Natural killer cell treated with Interleukin-12 subunit alpha and Interleukin-12 subunit beta and Interleukin-15 and Interleukin-18, amount 100 ng/mL, for 72 hours (primary cell): ENCODE results near the gene CEP70. TPM values are rescaled to one million over a fixed set of nuclear protein-coding genes. Genes with fewer than 3 reads are reported as not detected.

Experiments used
- ATAC-seq, 2 donors: fragments of 150-1000 bp; cut with Tn5 transposase in 1 of 2; sonication (Bioruptor Pico), chemical (Tn5 transposase) in 1 of 2; 2 replicates each; pipeline ENCODE4 v1.10.0; 2021
- DNase-seq: peaks from one replicate; pipeline ENCODE4 v3.0.0; 2022; ENCODE audit warnings: low spot score
- H3K27ac Mint-ChIP-seq, 2 donors: 1 replicate in 1 of 2; 2 replicates in 1 of 2; pipeline ENCODE4 v1.8.0; 2022; ENCODE audit warnings: mixed read lengths in 2 of 2, mild to moderate bottlenecking in 1 of 2, moderate library complexity in 1 of 2
- H3K27me3 Mint-ChIP-seq, 2 donors: 1 replicate in 1 of 2; 2 replicates in 1 of 2; pipeline ENCODE4 v1.8.0; 2022; ENCODE audit warnings: mixed read lengths in 2 of 2
- H3K36me3 Mint-ChIP-seq: one replicate; pipeline ENCODE4 v1.8.0; 2022; ENCODE audit warnings: mixed read lengths
- H3K4me1 Mint-ChIP-seq, 2 donors: 1 replicate in 1 of 2; 2 replicates in 1 of 2; pipeline ENCODE4 v1.8.0; 2022; ENCODE audit warnings: low read depth in 2 of 2, mixed read lengths in 2 of 2, mild to moderate bottlenecking in 1 of 2
- H3K4me3 Mint-ChIP-seq: one replicate; pipeline ENCODE4 v1.8.0; 2022; ENCODE audit warnings: mixed read lengths
- H3K9me3 Mint-ChIP-seq: 2 replicates; pipeline ENCODE4 v1.8.0; 2022; ENCODE audit warnings: mixed read lengths
- total RNA-seq, 2 donors: library from RNA; stranded (reverse); gene quantifications; one replicate each; pipeline ENCODE4 v1.2.3, GENCODE V29; 2022

Gene CEP70
- total RNA-seq, 2 donors from 2014 or later: 9.9 to 10.5 TPM

DNA sequence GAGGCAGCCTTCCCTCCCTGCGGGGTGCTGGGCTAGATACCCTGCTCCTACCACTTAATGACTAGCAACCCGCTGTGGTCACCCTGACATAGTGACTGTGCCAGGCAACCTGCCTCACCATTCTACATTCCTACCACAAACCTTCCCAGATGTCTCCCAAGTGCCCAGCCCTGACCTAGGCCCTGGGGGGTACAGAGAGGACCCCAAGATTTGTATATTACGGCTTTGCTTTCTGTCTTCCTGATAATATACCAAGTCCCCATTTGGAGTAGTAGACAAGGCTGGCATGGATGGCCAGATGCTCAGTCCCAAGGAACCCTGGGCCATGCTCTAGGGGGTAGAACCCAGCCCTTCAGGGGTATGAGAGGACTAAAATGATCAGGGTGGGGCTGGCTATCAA, 128.6 kb downstream of the CEP70 start:
- H3K36me3 Mint-ChIP-seq: no peaks in the 10 kb centered on the region
- H3K4me3 Mint-ChIP-seq: no peak overlapping the region
- H3K27ac Mint-ChIP-seq: no peak overlapping the region
- no peaks in the 10 kb centered on the region for H3K4me1 Mint-ChIP-seq
- ATAC-seq: no peak
- no peak for DNase-seq
- no peaks in the 10 kb centered on the region for H3K9me3 Mint-ChIP-seq
- peaks cover 0 to 2% of the 10 kb centered on the region in 2 donors for H3K27me3 Mint-ChIP-seq

DNA sequence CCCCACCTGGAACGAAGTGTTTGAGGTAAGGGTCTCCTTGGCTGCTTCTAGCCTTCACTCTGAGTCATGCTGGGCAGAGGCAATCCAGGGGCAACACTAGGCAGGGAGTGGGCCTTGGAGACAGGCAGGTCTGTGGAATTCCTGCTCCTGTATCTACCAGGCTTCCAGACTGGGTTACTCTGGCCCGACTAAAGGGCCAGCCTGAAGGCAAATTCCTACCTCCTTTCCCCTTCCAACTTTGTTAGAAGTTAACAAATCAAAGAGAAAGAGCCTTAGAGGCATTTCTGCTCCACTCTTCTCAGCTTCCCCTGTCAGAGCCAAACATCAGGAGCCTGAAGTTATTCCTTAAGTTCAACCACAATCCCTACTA, 129.6 kb downstream of the CEP70 start:
- no peaks in the 10 kb centered on the region for H3K9me3 Mint-ChIP-seq
- no peaks in the 10 kb centered on the region for H3K36me3 Mint-ChIP-seq
- ATAC-seq: no peak
- no peak overlapping the region for H3K27ac Mint-ChIP-seq
- no peak for DNase-seq
- H3K4me1 Mint-ChIP-seq: no peaks in the 10 kb centered on the region
- no peak overlapping the region for H3K4me3 Mint-ChIP-seq
- peaks cover 0 to 2% of the 10 kb centered on the region in 2 donors for H3K27me3 Mint-ChIP-seq

DNA sequence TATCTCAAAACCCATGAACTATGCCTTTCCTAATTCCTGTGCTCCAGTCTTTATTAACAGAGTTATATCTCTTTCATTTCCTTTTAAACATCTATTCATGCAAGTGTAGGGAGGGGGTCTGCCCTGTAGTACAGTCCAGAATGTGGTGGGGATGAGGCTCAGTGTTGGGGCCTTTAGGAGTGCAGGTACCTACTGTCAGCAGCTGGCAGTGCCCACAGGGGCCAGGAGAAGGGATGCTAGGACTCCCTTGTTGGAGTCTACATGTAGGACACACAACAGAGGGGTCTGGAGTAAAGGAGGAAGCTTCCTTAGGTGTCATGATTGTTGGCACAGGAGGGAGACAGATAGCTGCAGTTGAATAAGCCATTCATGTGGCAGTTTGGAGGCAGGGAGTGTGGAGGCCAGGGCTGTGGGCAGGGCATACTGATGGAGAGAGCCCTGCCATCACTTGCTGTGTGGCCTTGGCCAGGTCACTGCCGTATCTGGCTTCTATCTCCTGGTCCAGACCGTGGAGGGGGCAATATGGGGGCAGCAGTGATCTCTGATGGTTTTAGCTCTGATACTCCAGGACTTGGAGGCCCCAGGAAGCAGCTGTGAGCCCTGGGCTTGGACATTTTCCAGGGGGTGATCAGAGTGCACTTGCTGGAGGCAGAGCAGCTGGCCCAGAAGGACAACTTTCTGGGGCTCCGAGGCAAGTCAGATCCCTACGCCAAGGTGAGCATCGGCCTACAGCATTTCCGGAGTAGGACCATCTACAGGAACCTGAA, 130.2 kb downstream of the CEP70 start:
- H3K4me1 Mint-ChIP-seq: no peaks in the 10 kb centered on the region

DNA sequence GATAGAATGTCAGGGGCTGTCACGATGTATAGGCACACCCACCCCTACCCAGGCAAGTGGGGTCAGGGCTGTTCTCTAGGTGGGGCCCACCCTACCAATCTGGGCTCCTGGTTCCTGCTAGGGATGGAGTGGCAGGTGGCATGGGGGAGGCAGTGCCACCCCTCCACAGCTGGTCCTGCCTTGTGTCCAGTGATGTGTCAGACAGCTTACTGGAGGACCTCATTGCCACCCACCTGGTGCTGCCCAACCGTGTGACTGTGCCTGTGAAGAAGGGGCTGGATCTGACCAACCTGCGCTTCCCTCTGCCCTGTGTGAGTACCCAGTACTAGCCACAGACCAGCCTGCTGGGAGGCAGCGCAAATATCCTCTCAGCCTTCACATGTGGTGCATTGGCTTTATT, 132.2 kb downstream of the CEP70 start:
- DNase-seq: no peak
- no peak overlapping the region for H3K27ac Mint-ChIP-seq
- peaks cover 0 to 2% of the 10 kb centered on the region in 2 donors for H3K27me3 Mint-ChIP-seq
- H3K4me3 Mint-ChIP-seq: no peak overlapping the region
- H3K36me3 Mint-ChIP-seq: no peaks in the 10 kb centered on the region
- no peaks in the 10 kb centered on the region for H3K9me3 Mint-ChIP-seq
- ATAC-seq: no peak
- no peaks in the 10 kb centered on the region for H3K4me1 Mint-ChIP-seq

More for the DNA sequence above, 130.2 kb downstream of the CEP70 start:
- H3K27ac Mint-ChIP-seq: no peak overlapping the region
- H3K4me3 Mint-ChIP-seq: no peak overlapping the region
- H3K9me3 Mint-ChIP-seq: no peaks in the 10 kb centered on the region
- no peaks in the 10 kb centered on the region for H3K36me3 Mint-ChIP-seq
- ATAC-seq (no peak), DNase-seq (no peak)
- peaks cover 0 to 2% of the 10 kb centered on the region in 2 donors for H3K27me3 Mint-ChIP-seq

DNA sequence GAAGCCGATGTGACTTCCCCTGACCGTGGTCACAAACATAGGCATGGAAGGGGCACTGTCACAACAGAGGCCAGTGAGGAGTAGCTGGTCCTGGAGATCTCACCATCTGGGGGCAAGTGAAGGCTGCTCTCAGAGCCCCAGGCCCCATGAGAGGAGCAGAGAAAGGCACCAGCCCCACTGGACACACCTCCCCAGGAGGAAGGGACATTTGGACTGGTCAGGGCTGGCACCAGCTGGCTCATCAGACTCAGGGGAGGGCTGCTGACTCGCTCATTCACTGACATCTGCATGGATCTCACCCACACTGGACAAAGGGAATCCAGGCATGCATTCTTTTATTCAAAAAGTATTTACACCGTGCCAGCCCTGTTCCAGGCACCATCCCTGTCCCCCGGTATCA, 132.8 kb downstream of the CEP70 start:
- H3K4me1 Mint-ChIP-seq: no peaks in the 10 kb centered on the region
- no peak for ATAC-seq
- DNase-seq: no peak
- H3K27me3 Mint-ChIP-seq: peaks cover 0 to 2% of the 10 kb centered on the region in 2 donors
- no peaks in the 10 kb centered on the region for H3K36me3 Mint-ChIP-seq
- H3K9me3 Mint-ChIP-seq: no peaks in the 10 kb centered on the region
- no peak overlapping the region for H3K4me3 Mint-ChIP-seq
- H3K27ac Mint-ChIP-seq: no peak overlapping the region

DNA sequence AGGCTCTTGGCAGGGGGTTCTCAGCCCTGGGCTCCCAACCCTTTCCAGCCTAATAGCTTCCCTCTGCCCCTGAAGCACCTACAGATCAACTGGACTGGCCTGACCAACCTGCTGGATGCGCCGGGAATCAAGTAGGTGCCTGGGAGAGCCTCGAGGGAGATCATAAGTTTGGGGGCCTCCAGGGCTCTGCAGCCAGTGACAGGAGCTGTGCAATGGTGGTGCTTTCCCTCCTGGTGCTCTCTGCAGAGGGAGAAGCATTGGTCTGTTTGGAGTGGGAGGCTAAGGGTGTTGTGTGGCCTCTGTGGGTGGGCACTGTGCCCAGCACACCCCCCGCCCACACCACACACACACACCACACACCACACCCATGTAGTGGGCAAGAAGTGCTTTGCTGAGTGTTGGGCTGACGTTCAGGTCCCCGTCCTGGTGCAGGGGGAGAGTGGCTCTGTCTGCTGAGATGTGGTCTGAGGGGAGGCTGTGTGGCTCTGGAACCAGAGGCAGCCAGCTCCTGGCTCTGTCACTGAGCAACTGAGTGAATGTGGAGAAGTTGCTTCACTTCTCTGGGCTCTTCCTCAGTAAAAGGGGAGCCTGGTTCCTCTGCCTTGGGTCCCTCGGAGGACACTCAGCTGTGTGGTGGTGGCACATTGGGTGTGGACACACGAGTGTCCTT, 133.4 kb downstream of the CEP70 start:
- DNase-seq: no peak
- ATAC-seq: no peak
- H3K27ac Mint-ChIP-seq: no peak overlapping the region
- no peaks in the 10 kb centered on the region for H3K4me1 Mint-ChIP-seq
- H3K9me3 Mint-ChIP-seq: no peaks in the 10 kb centered on the region
- peaks cover 0 to 2% of the 10 kb centered on the region in 2 donors for H3K27me3 Mint-ChIP-seq
- H3K4me3 Mint-ChIP-seq: no peak overlapping the region
- no peaks in the 10 kb centered on the region for H3K36me3 Mint-ChIP-seq

DNA sequence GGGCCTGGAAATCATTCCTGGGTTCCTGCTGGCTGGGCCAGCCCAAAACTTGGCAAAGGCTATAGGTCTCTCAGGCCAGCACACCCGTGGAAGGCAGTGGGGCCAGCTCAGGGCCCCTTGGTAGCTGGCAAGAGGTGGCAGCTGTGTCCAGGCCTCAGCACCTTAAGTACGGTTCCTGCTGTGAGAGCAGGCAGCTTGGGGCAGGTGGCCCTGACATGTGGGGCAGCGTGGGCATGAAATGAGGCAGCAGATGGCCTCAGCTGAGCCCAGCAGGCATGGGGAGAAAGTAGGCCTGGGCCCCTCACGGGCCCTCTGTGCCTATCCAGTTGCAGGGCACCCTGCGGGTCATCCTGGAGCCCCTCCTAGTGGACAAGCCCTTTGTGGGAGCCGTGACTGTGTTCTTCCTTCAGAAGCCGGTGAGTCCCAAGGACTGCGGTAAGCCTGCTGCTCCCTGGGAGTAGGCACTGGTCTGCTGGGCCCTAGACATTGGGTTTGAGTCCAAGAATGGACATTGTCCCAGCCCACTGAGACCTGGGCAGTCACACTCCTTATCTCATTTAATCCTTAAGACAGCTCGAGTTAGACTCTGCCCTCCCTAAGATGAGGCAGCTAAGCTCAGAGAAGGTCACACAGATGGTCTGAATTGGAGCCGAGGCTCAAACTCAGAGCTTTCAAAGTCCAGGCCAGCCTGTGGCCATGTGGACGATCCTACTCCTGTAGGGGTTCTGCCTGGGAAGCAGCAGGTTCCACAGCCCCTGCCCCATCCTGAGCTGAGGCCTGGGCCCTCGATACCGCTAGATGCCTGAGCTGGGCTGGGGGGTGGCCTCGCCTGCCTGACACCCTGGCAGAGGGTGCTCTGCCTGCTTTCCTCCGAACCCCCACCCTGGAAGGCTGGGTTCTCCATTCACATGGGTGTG, 134.2 kb downstream of the CEP70 start:
- H3K27me3 Mint-ChIP-seq: no peaks in the 10 kb centered on the region
- H3K27ac Mint-ChIP-seq: no peak overlapping the region
- no peaks in the 10 kb centered on the region for H3K36me3 Mint-ChIP-seq
- ATAC-seq (no peak), DNase-seq (no peak)
- no peaks in the 10 kb centered on the region for H3K4me1 Mint-ChIP-seq
- no peak overlapping the region for H3K4me3 Mint-ChIP-seq
- no peaks in the 10 kb centered on the region for H3K9me3 Mint-ChIP-seq

DNA sequence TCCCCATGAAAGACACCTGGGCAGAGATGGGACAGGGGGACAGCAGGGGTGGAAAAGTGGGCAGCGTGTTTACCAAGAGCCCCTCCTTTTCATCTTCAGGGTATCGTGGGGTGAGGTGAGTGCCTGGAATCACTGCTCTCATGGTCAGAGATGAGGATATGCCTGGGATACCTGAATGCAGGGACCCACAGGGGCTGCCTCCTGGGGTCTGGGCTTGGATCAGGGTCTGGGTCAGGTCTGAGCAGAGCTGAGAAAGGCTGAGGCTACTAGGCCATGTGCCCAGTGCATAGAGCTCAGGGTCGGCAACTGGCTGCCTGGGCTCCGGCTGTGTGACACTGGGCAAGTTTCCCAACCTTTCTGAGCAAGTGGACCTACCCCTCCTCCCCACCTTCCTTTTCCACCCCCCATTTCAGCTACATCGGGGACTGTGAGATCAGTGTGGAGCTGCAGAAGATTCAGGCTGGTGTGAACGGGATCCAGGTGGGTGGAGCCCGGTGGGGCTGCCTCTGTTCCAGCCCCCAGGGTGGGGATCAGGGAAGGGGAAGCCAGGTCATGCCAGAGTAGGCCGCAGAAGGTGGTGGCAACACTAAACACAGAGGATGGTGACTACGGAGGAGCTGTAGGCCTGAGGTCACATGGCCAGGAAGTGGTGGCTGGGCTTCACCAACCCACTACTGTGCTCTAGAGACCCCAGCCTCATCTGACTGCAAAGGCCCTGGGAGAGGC, 135.1 kb downstream of the CEP70 start:
- Mint-ChIP-seq H3K27ac (no peak overlapping the region), H3K4me3 (no peak overlapping the region), H3K4me1 (no peaks in the 10 kb centered on the region), H3K27me3 (no peaks in the 10 kb centered on the region), H3K36me3 (no peaks in the 10 kb centered on the region), H3K9me3 (no peaks in the 10 kb centered on the region)
- DNase-seq: no peak
- no peak for ATAC-seq

DNA sequence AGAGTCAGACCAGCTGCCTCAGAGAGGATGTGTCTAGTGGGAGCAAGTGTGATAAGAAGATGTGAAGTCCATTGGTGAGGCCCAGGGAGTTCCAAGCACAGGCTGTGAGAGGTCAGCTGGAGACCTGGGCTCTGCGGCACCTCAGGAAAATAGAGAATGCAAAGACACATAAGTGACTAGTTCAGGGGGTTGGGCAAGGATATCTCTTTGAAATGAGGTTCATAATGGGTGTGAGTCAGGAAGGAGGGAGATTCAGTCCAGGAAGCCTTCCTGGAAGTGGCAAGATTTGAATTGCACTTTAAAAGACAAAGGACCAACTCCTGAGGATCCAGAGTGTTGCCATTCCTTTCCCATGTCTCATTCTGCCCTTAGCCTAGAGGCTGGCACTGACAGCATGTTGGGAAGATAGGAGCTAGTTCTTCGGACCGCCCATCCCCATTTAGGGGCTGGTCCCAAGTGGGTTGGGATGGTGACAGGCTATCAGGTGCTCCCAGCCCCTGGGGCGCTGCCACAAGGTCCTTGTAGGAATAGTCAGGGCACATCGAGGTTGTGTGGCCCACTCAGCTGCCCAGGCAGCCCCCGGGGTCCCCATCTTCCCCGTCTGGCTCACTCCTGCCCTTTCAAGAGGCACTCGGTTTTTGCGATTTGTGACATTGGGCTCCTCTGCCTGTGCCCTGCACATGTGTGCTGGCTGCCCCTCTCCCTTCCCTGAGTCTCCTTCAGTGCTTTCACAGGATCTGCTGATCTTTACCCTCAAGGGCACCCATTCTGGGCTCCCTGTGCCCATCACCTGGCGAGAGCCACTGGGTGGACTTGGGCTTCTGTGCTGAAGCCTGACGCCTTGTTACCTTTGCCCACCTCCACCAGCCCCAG, 136.0 kb downstream of the CEP70 start:
- Mint-ChIP-seq H3K4me3 (no peak overlapping the region), H3K27ac (no peak overlapping the region), H3K4me1 (no peaks in the 10 kb centered on the region), H3K27me3 (no peaks in the 10 kb centered on the region), H3K36me3 (no peaks in the 10 kb centered on the region), H3K9me3 (no peaks in the 10 kb centered on the region)
- ATAC-seq (no peak), DNase-seq (no peak)

DNA sequence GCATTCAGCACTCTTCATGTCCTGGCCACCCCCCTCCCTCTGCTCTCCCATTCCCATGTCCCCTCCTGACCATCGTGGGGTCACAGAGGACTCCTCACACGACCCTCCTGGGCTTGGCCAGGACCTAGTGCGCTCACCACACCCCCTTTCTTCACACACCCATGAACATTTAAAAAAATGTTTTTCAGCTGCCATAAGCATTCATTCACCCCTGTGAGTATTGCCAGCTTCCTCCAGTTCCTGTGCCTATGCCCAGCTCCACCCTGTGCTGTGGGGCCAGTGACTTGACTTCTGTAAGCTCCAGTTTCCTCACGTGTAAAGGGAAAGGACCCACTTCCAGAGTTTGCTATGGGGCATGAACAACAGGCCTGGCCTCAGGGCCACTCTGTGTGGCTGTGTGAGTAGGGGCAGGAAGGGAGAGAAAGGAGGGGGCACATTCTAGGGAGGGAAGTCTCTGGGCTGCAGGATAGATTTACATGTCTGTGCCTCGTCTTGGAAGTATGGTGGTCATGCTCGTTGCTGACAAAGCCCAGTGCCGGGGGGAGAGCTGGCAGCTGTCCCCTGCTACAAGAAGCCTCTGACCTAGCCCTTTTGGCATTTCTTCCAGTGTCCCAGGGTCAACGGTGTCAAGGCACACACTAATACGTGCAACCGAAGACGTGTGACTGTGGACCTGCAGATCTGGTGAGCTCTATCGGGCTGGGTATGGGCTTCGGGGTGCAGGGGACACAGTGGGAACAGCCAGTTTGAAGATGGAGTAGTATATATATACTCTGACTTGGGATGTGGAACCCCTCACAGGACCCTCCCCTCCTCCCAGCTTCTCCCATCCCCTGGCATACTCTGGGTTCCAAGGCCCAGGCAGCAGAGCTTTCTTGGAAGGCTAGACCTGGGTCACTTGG, 136.8 kb downstream of the CEP70 start:
- ATAC-seq (no peak), DNase-seq (no peak)
- H3K36me3 Mint-ChIP-seq: no peaks in the 10 kb centered on the region
- no peak overlapping the region for H3K27ac Mint-ChIP-seq
- no peaks in the 10 kb centered on the region for H3K9me3 Mint-ChIP-seq
- no peak overlapping the region for H3K4me3 Mint-ChIP-seq
- H3K27me3 Mint-ChIP-seq: no peaks in the 10 kb centered on the region
- H3K4me1 Mint-ChIP-seq: no peaks in the 10 kb centered on the region

DNA sequence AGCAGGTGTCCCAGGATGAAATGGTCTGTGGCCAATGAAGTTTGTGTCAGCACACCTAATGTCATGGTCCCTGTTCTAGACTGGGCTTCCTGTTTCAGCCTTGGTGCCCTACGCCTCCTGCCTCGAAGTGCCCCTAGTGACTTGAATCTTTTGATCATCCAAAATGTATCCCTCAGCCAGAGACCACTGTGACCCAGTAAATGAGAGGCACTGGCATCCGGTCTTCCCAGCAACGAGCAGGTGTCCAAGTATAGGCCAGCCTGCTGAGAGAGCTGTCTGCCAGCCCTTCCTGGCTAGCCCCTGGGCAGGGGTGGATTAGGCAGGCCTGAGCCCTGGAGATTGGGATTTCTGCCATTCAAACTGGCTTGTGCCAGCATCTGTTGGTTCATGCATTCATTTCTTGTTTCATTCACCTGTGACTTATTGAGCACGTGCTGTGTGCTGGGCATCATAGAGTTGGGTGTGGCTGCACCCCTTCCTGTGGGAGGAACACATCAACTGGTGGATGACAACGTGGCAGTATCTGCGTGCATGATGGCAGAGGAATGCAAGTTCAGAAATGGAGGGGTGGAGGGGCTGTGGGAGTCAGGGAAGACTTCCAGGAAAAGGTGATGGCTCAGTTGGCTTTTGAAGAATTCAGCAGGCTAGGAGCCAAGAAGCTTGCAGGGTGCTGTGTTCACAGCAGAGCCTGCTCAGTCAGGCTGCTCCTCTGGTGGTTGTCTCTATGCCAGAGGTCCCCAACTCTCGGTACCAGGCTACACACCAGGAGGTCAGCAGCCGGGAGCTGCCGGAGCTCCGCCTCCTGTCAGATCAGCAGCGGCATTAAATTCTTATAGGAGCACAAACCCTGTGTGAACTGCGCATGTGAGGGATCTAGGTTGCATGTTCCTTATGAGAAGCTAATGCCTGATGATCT, 138.0 kb downstream of the CEP70 start:
- DNase-seq: no peak
- Mint-ChIP-seq H3K9me3 (no peaks in the 10 kb centered on the region), H3K36me3 (no peaks in the 10 kb centered on the region), H3K4me3 (no peak overlapping the region), H3K27ac (no peak overlapping the region), H3K4me1 (no peaks in the 10 kb centered on the region), H3K27me3 (no peaks in the 10 kb centered on the region)
- ATAC-seq: no peak
